ENCODE measurements around the gene AIRE.
A peak's percentile ranks its signal among the peaks of the same experiment; 100 is the strongest.
"Not testable (repeated sequence)": the region's sequence is repeated elsewhere in the genome, so short reads cannot be mapped to it uniquely, and the experiment has no call there.

AIRE gene

DNA sequence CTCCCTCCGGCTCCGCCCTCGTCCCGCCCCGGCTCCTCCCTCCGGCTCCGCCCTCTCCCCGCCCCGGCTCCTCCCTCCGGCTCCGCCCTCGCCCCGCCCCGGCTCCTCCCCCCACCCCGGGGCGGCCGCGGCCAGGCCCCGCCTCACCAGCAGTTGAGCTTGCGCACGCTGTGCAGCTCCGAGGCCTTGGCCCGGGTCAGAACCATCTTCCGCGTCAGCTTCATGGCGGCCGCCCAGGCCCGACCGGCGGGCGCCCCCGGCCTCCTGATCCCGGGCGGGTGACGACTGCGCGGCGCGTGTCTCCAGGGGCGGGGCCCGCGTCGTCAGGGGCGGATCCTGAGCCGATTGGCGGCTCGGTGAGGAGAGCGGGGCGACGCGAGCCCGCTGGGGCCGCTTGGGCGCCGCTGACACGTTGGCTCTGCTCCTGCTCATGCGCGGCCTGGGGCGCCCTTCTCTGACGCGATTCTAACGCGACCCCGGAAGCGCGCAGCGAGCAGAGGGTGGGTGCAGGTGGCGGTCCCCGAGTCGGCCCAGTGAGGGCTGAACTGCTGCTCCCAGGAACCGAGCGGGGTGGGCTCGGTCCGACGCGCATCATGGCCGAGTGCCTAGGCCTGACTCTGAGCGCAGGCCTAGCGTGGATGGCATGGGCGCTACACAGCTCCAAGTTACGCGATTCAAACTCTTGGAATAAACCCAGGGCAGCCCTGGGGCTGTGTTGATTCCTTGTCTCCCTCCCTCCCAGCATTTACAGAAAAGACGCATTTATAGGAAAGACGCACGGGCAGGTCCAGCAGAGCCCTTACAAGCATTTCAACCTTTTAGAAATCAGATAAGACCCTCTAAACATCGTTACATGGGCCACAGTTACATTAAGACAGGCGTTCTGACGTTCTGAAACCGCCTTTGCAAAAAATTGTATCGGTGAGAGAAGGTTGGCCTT is 53.6 kb downstream of the AIRE start, which contains the start of gene CFAP410:
Gene CFAP410, minus strand, starts transcription at position 420 of the 940 bp plus-strand sequence. Its CDS starts 196 bp downstream, at position 224.
- DNase-seq (ENCODE audit: low spot score): peak; percentile 93

DNA sequence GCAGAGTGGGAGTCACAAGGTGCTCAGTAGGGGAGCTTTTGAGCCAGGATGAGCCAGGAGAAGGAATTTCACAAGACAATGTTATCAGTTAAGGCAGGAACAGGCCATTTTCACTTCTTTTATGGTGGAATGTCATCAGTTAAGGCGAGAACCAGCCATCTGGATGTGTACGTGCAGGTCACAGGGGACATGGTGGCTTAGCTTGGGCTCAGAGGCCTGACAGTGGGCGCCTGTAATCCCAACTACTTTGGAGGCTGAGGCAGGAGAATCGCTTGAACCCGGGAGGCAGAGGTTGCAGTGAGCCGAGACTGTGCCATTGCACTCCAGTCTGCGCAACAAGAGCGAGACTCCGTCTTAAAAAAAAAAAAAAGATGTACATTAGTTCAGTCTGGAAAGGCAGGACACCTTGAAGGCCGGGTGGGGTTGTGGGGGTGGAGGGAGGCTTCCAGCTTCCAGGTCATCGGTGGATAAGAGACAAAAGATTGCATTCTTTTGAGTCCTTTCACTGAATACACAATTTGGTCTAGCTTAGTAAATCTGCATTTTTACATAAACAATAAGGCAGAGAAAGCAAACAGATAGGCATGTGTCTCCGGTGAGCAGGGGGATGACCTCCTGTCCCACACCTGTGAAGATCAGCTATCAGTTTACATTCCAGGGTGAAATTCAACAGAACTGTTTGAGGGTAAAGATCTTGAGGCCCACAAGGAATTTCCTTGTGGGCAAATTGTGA is 56.2 kb downstream of the AIRE start:
- DNase-seq (ENCODE audit: low spot score): not testable (repeated sequence)

GRCh38 chr21:44342981-44343380 is 57.3 kb downstream of the AIRE start:
- not testable (repeated sequence) for DNase-seq (ENCODE audit: low spot score)

- no peak for DNase-seq (ENCODE audit: low spot score)
Measured at GRCh38 chr21:44344541-44345183, 59.0 kb downstream of the AIRE start.

DNA sequence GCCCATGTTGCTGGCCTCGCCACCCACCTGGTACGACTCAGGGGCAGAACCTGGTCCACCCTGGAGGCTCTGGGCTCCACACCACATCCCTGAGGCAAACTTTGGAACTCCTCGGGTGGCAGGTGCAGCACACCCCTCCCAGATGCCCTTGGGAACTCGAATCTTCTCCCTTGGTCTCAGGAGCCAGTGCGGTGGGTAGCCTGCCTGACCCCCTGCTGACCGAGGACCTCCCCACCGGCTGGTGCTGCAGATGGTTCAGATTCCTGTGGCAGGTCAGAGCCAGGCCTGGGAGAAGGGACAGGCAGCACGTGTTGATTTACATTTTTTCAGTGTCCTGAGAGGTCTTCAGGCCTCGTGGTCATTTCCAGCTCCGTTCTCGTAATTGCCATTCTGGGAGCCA is 59.8 kb downstream of the AIRE start:
- no peak for DNase-seq (ENCODE audit: low spot score)

- no peak for DNase-seq (ENCODE audit: low spot score)
Measured at GRCh38 chr21:44347911-44348451, 62.3 kb downstream of the AIRE start.

Data from activated CD4-positive, alpha-beta T cell treated with anti-CD3 and anti-CD28 coated beads, Interleukin-2, Interleukin-4, amounts not matched to agents 100 ng/mL and 50 ng/mL, durations not matched to agents 16 hours and 8 hours (primary cell).